GM23338 (cell line): Measurements from ENCODE around the gene PYGB. TPM values are rescaled to one million over a fixed set of nuclear protein-coding genes. Genes with fewer than 3 reads are reported as not detected.

Source experiments
- ATAC-seq: fragments of 200-7000 bp; cut with Tn5 transposase; 3 replicates; pipeline ENCODE4 v1.9.1; 2020
- DNase-seq: peaks from one replicate; pipeline ENCODE4 v3.0.0-alpha.2; 2015; ENCODE audit warnings: low spot score
- H2AFZ ChIP-seq: fragments of 200-600 bp; sonication (generic); 2 replicates; pipeline ENCODE4 v1.8.0; 2016; ENCODE audit warnings: antibody characterized with exemption, mild to moderate bottlenecking, moderate library complexity
- H3F3A ChIP-seq: fragments of 200-600 bp; sonication (generic); replicated peaks from 2 replicates; pipeline ENCODE4 v1.8.0; 2017; ENCODE audit warnings: antibody characterized with exemption, mixed run types, low read depth
- H3K27ac ChIP-seq: fragments of 200-600 bp; sonication (generic); 2 replicates; pipeline ENCODE4 v1.6.1; 2016; ENCODE audit warnings: low read depth
- H3K27me3 ChIP-seq: fragments of 200-600 bp; sonication (generic); 2 replicates; pipeline ENCODE4 v1.8.0; 2016; ENCODE audit warnings: mild to moderate bottlenecking, mixed run types, moderate library complexity; ENCODE audit not compliant: insufficient read depth
- H3K36me3 ChIP-seq: fragments of 200-600 bp; sonication (generic); 2 replicates; pipeline ENCODE4 v1.8.0; 2016; ENCODE audit warnings: mild to moderate bottlenecking; ENCODE audit not compliant: insufficient read depth
- H3K4me1 ChIP-seq: fragments of 200-600 bp; sonication (generic); 2 replicates; pipeline ENCODE4 v1.8.0; 2016; ENCODE audit warnings: mild to moderate bottlenecking, moderate library complexity; ENCODE audit not compliant: insufficient read depth
- H3K4me2 ChIP-seq: fragments of 200-600 bp; sonication (generic); 2 replicates; pipeline ENCODE4 v1.7.1; 2017; ENCODE audit warnings: mixed run types
- H3K4me3 ChIP-seq: fragments of 200-600 bp; sonication (generic); 2 replicates; pipeline ENCODE4 v1.6.1; 2016; ENCODE audit warnings: mixed run types
- H3K79me2 ChIP-seq: fragments of 200-600 bp; sonication (generic); replicated peaks from 2 replicates; pipeline ENCODE4 v1.8.0; 2017; ENCODE audit warnings: mild to moderate bottlenecking; ENCODE audit not compliant: insufficient read depth
- H3K9me2 ChIP-seq: fragments of 200-600 bp; sonication (generic); 2 replicates; pipeline ENCODE4 v1.8.0; 2017; ENCODE audit not compliant: insufficient read depth
- H4K20me1 ChIP-seq: fragments of 200-600 bp; sonication (generic); replicated peaks from 2 replicates; pipeline ENCODE4 v1.8.0; 2017; ENCODE audit warnings: mild to moderate bottlenecking; ENCODE audit not compliant: insufficient read depth
- H3K27ac Mint-ChIP-seq: 2 replicates; pipeline ENCODE4 v1.8.0; 2020; ENCODE audit warnings: inconsistent platforms, mild to moderate bottlenecking, moderate library complexity, mixed read lengths
- H3K27me3 Mint-ChIP-seq: 3 replicates; pipeline ENCODE4 v1.8.0; 2022; ENCODE audit warnings: low read depth, mild to moderate bottlenecking, moderate library complexity, mixed read lengths, inconsistent platforms; ENCODE audit not compliant: insufficient read depth, poor library complexity
- H3K36me3 Mint-ChIP-seq: 3 replicates; pipeline ENCODE4 v1.8.0; 2021; ENCODE audit warnings: low read depth, mild to moderate bottlenecking, inconsistent platforms, moderate library complexity, mixed read lengths
- H3K4me1 Mint-ChIP-seq: 3 replicates; pipeline ENCODE4 v1.8.0; 2020; ENCODE audit warnings: mild to moderate bottlenecking, inconsistent platforms, mixed read lengths
- H3K4me3 Mint-ChIP-seq: 3 replicates; pipeline ENCODE4 v1.8.0; 2021; ENCODE audit warnings: moderate library complexity, mild to moderate bottlenecking, inconsistent platforms, mixed read lengths
- H3K9me3 Mint-ChIP-seq: 3 replicates; pipeline ENCODE4 v1.8.0; 2020; ENCODE audit warnings: moderate library complexity, mild to moderate bottlenecking, inconsistent platforms, mixed read lengths
- CREB1 ChIP-seq: fragments of 250-450 bp; sonication (Bioruptor Pico); IDR thresholded peaks from 2 replicates; pipeline ENCODE4 v1.5.0; 2020; ENCODE audit warnings: low read depth, mild to moderate bottlenecking, moderate library complexity
- ETS1 ChIP-seq: IDR thresholded peaks from 2 replicates; pipeline ENCODE4 v1.6.1; 2016; ENCODE audit warnings: antibody characterized with exemption
- EZH2phosphoT487 ChIP-seq: fragments of 200-600 bp; sonication (generic); IDR thresholded peaks from one replicate; pipeline ENCODE4 v1.8.1; 2018; ENCODE audit warnings: antibody characterized with exemption; ENCODE audit not compliant: unreplicated experiment
- POLR2AphosphoS5 ChIP-seq: IDR thresholded peaks from 2 replicates; pipeline ENCODE4 v1.6.1; 2016; ENCODE audit warnings: antibody characterized with exemption, low read depth
- REST ChIP-seq: IDR thresholded peaks from one replicate; pipeline ENCODE4 v1.6.1; 2018; ENCODE audit warnings: antibody characterized with exemption; ENCODE audit not compliant: unreplicated experiment
- STAT1 ChIP-seq: IDR thresholded peaks from one replicate; pipeline ENCODE4 v1.6.1; 2016; ENCODE audit warnings: antibody characterized with exemption; ENCODE audit not compliant: unreplicated experiment
- ZNF114 ChIP-seq: fragments of 250-450 bp; sonication (Bioruptor Pico); IDR thresholded peaks from 2 replicates; pipeline ENCODE4 v1.5.0; 2020; ENCODE audit warnings: mild to moderate bottlenecking, moderate library complexity
- ZNF331 ChIP-seq: fragments of 250-450 bp; sonication (Bioruptor Pico); IDR thresholded peaks from 2 replicates; pipeline ENCODE4 v1.5.0; 2020; ENCODE audit warnings: low read depth, mild to moderate bottlenecking, moderate library complexity
- polyA plus RNA-seq: library from polyadenylated mRNA; unstranded; fragments of >200 nt; fragmentation: Nextera tagmentation; extraction: Ambion mirVana; gene quantifications from 2 replicates; pipeline ENCODE4 v1.2.1, GENCODE V29; 2016
- total RNA-seq: library from RNA; depleted of rRNA; stranded (reverse); fragments of >200 nt; shearing (Covaris generic); gene quantifications from 2 replicates; pipeline ENCODE4 v1.2.3, GENCODE V29; 2014
- TF ChIP-seq, protein P1 (sequence below), 2 experiments: fragments of 200-600 bp in 1 of 2; sonication (generic) in 1 of 2; conservative IDR thresholded peaks; 2 replicates each; pipeline versions ENCODE4 v1.5.1 to v1.6.1; 2016 to 2017; ENCODE audit warnings: antibody characterized with exemption in 2 of 2, low read depth in 2 of 2, mild to moderate bottlenecking in 2 of 2, moderate library complexity in 1 of 2

PYGB gene
- total and polyA plus RNA-seq, 2 experiments from 2014 or later: 15.6 to 64.0 TPM

DNA sequence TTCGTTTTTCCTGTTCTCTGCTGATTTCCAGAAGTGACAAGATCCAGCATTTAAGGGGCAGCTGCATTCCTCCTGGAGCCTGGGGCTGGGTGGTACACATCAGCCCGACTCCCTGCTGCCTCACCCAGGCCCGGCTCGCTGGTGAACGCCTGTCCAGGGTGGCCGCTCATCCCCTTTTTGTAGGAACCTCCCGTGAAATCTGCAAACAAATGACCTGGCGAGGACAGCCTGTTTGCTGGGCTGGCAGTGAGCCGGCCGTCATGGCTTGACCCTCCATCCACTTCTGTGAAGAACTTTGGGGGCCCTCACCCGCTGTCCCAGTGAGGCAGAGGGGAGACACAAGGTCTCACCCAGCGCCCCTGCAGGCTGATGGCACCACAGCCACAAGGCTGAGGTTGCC lies 39.0 kb downstream of the PYGB start:
- TF ChIP-seq, protein P1, sequence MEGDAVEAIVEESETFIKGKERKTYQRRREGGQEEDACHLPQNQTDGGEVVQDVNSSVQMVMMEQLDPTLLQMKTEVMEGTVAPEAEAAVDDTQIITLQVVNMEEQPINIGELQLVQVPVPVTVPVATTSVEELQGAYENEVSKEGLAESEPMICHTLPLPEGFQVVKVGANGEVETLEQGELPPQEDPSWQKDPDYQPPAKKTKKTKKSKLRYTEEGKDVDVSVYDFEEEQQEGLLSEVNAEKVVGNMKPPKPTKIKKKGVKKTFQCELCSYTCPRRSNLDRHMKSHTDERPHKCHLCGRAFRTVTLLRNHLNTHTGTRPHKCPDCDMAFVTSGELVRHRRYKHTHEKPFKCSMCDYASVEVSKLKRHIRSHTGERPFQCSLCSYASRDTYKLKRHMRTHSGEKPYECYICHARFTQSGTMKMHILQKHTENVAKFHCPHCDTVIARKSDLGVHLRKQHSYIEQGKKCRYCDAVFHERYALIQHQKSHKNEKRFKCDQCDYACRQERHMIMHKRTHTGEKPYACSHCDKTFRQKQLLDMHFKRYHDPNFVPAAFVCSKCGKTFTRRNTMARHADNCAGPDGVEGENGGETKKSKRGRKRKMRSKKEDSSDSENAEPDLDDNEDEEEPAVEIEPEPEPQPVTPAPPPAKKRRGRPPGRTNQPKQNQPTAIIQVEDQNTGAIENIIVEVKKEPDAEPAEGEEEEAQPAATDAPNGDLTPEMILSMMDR (conservative IDR thresholded peaks at IDR 0.05; ENCODE audit: low read depth in 2 of 2): no peak
- no peak for TF ChIP-seq STAT1
- H3K27ac ChIP-seq: no peak overlapping the region
- DNase-seq (no peak), ATAC-seq (no peak)
- H2AFZ ChIP-seq: no peak overlapping the region
- Mint-ChIP-seq H3K4me3 (no peak overlapping the region), H3K27me3 (peaks cover 14% of the 10 kb centered on the region), H3K27ac (peak overlapping the region; percentile 23; the same call in 1 of the 2 replicates), H3K4me1 (peaks cover 8% of the 10 kb centered on the region; the same call in 2 of the 3 replicates), H3K36me3 (peaks cover 54% of the 10 kb centered on the region), H3K9me3 (no peaks in the 10 kb centered on the region)
- no peak overlapping the region for H3K4me2 ChIP-seq
- H4K20me1 ChIP-seq: no peaks in the 10 kb centered on the region
- no peaks in the 10 kb centered on the region for H3K4me1 ChIP-seq
- H3K9me2 ChIP-seq: no peaks in the 10 kb centered on the region
- H3K79me2 ChIP-seq: no peaks in the 10 kb centered on the region
- H3K36me3 ChIP-seq: peaks cover 2% of the 10 kb centered on the region; the same call in 1 of the 2 replicates
- no peaks in the 10 kb centered on the region for H3F3A ChIP-seq
- no peak overlapping the region for H3K4me3 ChIP-seq
- H3K27me3 ChIP-seq: no peaks in the 10 kb centered on the region

DNA sequence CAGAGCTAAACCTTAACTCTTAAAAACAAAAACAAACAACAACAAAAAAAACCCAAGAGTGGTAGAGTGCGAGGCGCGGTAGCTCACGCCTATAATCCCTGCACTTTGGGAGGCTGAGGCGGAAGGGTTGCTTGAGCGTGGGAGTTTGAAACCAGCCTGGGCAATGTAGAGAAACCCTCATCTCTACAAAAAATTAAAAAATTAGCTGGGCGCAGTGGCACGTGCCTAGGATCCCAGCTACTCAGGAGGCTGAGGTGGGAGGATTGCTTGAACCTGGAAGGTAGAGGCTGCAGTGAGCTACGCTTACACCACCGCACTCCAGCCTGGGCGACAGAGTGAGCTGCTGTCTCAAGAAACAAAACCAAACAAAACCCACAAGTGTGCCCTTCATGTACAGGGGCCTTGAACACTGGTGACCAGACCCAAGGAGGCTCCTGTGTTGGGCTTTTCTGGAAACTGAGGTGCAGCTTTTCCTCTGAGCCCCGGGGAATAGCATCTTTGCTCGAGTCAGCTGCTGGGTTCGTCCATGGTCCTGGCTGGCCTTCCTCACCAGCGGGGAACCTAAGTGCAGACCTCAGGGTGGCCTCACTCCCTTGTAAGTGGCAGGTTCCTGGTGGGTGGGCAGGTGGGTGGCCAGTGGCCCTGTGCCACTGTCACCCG lies 39.9 kb downstream of the PYGB start:
- DNase-seq: no peak
- Histone ChIP-seq H4K20me1 (no peaks in the 10 kb centered on the region), H3K9me2 (no peaks in the 10 kb centered on the region), H3K27ac (no peak overlapping the region), H3K36me3 (peaks cover 2% of the 10 kb centered on the region; the same call in 1 of the 2 replicates), H3K27me3 (no peaks in the 10 kb centered on the region), H3K4me3 (no peak overlapping the region), H2AFZ (no peak overlapping the region), H3F3A (no peaks in the 10 kb centered on the region), H3K4me1 (no peaks in the 10 kb centered on the region), H3K79me2 (no peaks in the 10 kb centered on the region), H3K4me2 (no peak overlapping the region)
- Mint-ChIP-seq H3K9me3 (no peaks in the 10 kb centered on the region), H3K36me3 (peaks cover 50% of the 10 kb centered on the region), H3K27ac (no peak overlapping the region), H3K27me3 (peaks cover 19% of the 10 kb centered on the region), H3K4me1 (peaks cover 8% of the 10 kb centered on the region; the same call in 2 of the 3 replicates), H3K4me3 (no peak overlapping the region)
- no peak for ATAC-seq
- TF ChIP-seq ETS1 (no peak), STAT1 (no peak), POLR2AphosphoS5 (no peak), CREB1 (CRISPR knock-in tag) (no peak), ZNF331 (no peak), REST (no peak), ZNF114 (CRISPR knock-in tag) (no peak), EZH2phosphoT487 (no peak)
- TF ChIP-seq, protein P1 (conservative IDR thresholded peaks at IDR 0.05; ENCODE audit: low read depth in 2 of 2): no peak
